Measurements from ENCODE around the gene MFSD6L.
"Not testable (repeated sequence)": the region's sequence is repeated elsewhere in the genome, so short reads cannot be mapped to it uniquely, and the experiment has no call there.

Gene MFSD6L

DNA sequence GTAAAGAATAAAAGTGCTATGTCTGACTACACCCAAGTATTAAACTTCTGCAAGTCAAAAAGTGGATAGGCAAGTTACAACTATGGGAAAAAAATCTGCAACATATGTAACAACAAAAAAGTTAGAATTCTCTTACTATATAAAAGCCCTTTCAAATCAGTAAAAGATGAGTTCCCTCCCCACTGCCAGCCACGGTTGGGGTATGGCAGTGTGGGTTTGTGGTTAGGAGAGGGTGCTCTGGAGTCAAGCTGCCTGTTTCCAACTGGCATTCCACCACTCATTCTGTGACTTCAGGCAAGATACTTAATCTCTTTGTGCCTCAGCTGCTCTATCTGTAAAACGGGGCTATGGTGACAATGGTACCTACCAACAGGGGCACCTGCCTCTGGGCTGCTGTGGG is 26.6 kb upstream of the MFSD6L start:
- DNase-seq, result no peak

DNA sequence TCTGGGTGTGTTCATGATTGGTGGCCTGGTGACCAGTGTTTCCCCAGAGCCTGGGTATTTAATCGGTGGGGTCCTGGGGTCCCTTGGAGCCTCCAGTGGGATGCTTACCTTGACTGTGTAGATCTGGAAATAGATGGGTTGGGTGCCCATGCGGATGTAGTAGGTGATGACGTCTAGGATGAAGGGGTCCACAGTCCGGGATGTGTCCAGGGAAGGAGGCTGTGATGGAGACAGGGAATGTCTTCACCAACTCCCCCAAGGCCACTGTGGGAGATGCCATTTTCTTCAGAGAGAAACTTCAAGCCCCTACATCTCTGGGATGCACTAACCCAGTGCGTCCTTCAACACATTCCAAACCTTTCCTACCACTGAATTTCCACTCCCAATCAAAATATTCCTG is 24.1 kb upstream of the MFSD6L start:
- DNase-seq, result no peak

GRCh38 chr17:8822401-8823035 is 23.4 kb upstream of the MFSD6L start:
- DNase-seq, result no peak

DNA sequence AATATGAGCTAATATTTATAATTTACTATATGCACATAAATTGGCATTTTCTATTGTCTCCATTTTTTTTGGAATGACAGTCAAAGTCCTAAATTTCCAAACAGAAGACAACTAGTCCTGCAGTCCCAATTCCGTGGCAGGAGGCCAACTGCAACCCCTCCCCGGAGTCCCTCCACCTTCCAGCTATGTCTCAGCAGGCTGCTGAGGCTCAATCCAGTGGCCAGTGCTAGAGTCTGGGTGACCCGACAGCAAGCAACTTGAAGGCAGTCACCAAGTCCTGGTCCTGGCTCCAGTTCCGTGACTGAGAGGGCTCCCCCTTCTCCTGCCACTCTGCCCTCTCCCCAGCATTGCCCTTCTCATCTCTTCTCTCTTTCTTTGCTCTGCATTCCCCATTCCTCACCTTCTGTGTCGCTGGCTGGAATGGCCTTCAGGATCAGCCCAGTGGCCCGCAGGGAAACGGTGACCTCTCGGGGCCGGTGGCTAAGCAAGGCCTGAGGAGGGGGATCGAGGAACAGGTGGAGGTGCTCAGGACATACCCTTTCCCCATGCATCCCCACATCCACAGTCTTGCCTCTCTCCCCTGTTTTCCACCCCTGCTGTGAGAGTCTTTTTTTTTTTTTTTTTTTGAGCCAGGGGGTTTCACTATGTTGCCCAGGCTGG is 22.4 kb upstream of the MFSD6L start:
- DNase-seq, result no peak

- DNase-seq, result no peak
These were observed 21.3 kb upstream of the MFSD6L start for GRCh38 chr17:8820311-8821010.

GRCh38 chr17:8818654-8819330 is 19.6 kb upstream of the MFSD6L start:
- no peak for DNase-seq

GRCh38 chr17:8818047-8818446 is 18.9 kb upstream of the MFSD6L start:
- no peak for DNase-seq

DNA sequence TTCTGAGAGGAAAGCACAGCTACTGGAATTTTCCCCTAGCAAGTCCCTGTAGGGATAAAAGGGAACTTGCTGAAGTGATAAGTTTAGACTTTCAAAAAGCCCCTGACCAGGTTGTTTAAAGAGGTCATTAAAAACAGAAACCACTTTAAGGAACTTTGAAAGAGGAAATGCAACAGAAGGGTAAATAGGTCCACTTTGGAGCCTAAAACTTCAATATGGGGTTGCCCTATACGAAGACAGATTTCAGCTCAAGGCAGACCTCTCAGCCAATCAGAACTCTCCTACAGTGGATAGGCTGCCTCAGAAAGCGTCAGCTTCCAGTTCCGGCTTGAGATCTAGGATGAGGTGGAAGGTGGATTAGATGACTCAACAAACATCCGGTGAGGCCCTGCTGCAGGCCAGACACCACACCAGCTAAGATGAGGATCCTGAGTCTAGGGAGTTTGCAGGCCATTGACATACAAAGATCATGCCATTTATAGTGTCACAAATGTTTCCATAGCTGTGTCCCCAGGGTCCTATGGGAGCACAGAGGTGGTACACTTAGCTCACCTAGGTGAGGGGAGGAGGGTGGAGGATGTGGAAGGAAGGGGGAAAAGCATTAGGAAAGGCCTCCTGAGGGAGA is 7.9 kb upstream of the MFSD6L start:
- no peak for DNase-seq

GRCh38 chr17:8806253-8806925 is 7.2 kb upstream of the MFSD6L start:
- DNase-seq, result no peak

DNA sequence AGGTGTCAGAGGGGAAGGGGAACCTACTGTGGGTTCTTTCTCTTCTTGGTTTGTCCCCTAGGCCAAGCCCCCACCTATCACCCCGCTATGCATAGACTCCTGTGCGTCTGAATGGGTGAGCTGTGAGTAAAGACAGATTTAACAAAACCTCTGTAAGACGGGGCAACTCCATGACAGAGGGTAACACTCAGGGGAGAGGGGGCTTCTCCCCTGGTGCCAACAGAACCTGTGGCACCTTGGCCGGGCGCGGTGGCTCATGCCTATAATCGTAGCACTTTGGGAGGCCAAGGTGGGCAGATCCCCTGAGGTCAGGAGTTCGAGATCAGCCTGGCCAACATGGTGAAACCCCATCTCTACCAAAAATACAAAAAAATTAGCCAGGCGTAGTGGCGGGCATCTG is 6.2 kb upstream of the MFSD6L start:
- not testable (repeated sequence) for DNase-seq

DNA sequence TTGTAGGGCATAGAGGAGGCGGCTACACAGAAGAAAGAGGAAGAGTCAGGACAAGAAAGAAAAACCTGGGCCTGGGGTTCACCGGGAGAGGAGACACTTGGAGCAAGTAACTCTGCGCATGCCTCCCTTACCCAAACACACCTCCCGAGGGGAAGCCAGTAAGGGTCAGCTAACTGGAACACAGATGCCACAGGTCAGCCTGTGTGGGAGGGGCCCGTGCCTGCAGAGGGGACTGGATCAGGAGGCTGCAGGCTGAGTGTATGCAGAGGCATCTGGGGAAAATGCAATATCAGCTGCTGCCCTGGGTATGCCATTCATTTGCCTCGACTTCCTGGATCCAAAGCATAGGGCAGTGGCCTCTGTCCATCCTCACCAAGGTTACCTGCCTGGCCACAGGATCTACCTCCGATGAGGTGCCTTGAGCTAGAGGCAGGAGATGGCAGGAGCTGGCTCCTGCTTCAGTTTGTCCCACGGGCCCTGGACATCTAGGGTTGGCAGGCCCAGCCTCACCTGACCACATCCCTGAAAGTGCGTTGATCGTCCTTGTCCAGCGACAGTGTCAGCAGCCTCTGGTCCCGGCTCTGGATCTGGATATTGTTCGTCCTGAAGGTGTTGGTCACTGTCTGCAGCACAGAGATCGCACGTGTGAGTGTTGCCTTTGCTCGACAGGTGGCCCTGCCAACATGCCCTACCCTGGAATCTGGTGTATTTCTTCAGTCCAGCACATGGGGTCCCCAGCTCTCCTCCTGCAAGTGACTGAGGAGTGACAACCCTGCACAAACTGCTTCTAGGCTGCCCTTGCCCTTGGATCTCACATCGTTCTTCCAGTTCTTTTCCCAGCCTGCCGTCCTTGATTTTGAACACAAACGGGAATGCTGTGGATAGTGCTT is 4.6 kb upstream of the MFSD6L start:
- no peak for DNase-seq

DNA sequence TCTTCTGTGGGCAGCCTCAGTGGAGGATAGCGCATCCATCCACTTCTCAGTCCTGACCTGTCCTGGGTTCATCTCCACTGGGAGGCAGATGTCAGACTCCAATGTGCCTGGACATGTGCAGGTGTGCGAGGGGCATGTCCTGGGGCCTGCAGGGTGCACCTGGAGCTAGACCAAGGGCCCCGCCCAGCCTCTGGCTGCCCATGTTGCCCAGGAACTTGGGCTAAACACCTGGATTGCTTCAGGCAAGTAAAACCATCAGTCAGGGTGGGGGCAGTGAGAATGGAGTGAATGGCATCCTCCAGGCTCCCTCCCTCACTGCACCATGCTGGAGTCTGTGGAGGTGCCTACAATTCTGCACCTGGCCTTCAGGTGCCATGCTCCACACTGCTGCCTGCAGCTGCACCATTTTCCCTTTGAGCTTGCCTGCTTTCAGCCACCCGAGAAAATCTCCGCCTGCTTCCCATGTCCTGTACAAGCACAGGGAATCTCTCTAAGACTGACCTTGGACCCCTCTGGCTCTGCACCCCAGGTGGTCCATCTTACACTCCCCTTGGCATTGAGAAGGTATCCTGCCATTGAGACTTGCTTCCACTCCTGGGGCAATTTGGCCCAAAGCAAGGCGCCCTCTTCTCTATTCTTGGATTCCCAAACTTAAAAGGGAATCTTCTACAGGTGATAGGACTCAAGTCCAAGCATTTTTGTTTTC is 2.1 kb upstream of the MFSD6L start:
- no peak for DNase-seq

GRCh38 chr17:8800656-8801055 is 1.5 kb upstream of the MFSD6L start:
- DNase-seq, result no peak

- no peak for DNase-seq
These were observed 526 bp upstream of the MFSD6L start for GRCh38 chr17:8799570-8800212.

DNA sequence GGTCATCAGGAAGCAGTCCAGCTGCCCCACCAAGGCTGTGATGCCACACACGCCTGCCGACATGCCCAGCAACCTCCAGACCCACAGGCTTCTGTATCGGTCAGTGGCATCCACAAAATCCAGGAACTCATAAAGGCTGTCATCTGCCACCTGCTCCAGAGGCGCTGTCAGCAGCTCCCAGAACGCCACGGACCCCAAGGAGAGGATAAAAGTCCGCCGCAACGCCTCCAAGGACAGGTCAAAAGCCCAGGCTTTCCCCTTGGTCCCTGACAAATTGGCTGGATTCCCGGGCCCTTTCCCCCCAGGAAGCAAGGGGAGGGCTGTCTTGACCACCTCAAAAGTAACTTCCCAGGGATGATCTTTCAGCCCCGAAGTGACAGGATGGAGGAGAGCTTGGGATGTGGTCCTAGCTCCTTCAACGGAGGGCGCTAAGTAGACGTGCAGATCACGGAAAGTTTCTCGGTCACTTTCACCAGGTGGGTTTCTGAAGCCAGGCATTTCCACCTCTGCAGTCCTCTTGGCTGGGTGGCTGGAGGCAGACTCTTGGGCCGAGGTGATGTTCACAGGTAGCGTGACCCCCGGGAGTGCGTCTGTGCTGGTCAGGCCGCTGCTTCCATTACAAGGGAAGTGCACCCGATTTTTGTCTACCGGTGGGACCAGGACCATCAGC is 854 bp downstream of the MFSD6L start:
- no peak for DNase-seq

DNA sequence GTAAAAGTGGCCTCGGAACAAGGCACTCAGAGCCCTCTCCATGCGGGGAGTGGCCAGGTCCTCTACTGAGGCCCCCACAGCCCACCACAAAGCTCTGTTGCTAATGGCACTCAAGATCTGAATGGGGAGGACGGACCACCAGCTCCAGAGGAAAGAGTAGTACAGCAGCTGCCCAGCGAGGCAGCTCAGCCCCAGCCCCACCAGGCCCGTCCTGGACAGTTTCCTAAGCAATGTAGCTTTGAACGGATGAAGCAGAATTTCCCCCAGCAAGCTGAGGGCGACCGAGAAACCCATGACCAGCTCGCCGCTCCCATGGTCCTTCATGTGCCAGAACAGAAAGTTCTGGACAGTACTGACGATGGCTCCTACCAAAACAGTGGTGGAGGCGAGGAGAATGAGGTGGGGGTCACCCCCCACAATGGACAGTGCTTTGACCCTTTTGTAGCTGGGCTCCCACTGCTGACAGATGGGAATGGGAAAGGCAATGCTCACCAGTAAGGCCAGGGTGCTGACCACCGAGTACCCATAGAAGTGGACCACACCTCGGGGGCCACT is 1.5 kb downstream of the MFSD6L start:
- no peak for DNase-seq

- no peak for DNase-seq
These were observed 4.5 kb downstream of the MFSD6L start for GRCh38 chr17:8794636-8795035.

DNA sequence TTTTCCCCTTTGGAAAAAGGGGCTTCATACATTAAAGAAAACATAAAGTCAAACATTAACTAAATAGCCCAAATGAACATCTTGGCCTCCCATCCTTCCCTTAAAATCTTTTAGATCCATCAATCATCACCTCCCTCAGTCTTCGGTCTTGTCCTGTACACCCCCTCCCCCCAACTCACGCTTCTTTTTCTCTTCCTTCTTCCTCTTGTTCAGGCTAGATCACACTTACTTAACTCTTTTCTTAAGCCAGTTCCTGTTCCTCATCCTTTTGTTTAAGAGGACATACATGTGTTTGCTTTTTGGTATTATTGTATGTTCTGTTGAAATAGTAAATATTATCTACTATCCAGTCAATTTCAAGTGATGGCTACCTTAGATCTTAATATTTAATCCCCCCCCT is 5.5 kb downstream of the MFSD6L start:
- no peak for DNase-seq

GRCh38 chr17:8792646-8793045 is 6.5 kb downstream of the MFSD6L start:
- no peak for DNase-seq

- no peak for DNase-seq
These were observed 7.3 kb downstream of the MFSD6L start for GRCh38 chr17:8791910-8792270.

All from stimulated activated CD4-positive, alpha-beta T cell treated with anti-CD3 and anti-CD28 coated beads, Interleukin-1b, Interleukin-23, amount 100 ng/mL, for 48 hours (primary cell).